ENCODE data around the gene BSN. TPM values are rescaled to one million over a fixed set of nuclear protein-coding genes. Genes with fewer than 3 reads are reported as not detected.

The BSN gene
- total and polyA plus RNA-seq, 11 donors = 0.12 to 1.6 (median 0.75) TPM

GRCh38 chr3:49709852-49710251 is 155.6 kb downstream of the BSN start:
- Histone ChIP-seq H3K27ac (no peak overlapping the region), H3K4me3 (no peak overlapping the region), H3K9me3 (no peaks in the 10 kb centered on the region), H3K36me3 (peaks cover 0 to 57% (median 33%) of the 10 kb centered on the region in 9 donors), H3K27me3 (no peaks in the 10 kb centered on the region), H3K4me1 (no peaks in the 10 kb centered on the region)
- intact Hi-C loops (cut with DNase I) = loop anchor here in 6 of 10 donors (5.0 to 10.0 kb wide), 6 partner anchors 125 to 205 kb away; partner anchors contain the start of gene MST1R (in 2 of the 6)
- no peak for DNase-seq
- ATAC-seq = no peak
- no peak for TF ChIP-seq CTCF (IDR thresholded peaks at IDR 0.05)
- TF ChIP-seq POLR2A (IDR thresholded peaks at IDR 0.05) = no peak
- WGBS, 4 donors = 91 to 98% (median 96%) methylated on average over 8 of the region's 8 CpGs

GRCh38 chr3:49711489-49711888 is 157.2 kb downstream of the BSN start:
- Histone ChIP-seq H3K9me3 (no peaks in the 10 kb centered on the region), H3K27me3 (no peaks in the 10 kb centered on the region), H3K27ac (no peak overlapping the region), H3K36me3 (peaks cover 0 to 54% (median 33%) of the 10 kb centered on the region in 9 donors), H3K4me3 (no peak overlapping the region), H3K4me1 (no peaks in the 10 kb centered on the region)
- DNase-seq (peak in 1 of 5 donors; percentile 10), ATAC-seq (no peak)
- TF ChIP-seq POLR2A (IDR thresholded peaks at IDR 0.05) (no peak), CTCF (IDR thresholded peaks at IDR 0.05) (no peak)
- intact Hi-C loops (cut with DNase I) = loop anchor here in 2 of 10 donors (10.0 kb wide), 2 partner anchors 123 to 193 kb away; partner anchors contain the start of gene MST1R (in 1 of the 2)
- WGBS, 4 donors = 89 to 96% (median 92%) methylated on average over 5 of the region's 5 CpGs

GRCh38 chr3:49712166-49712565 is 157.9 kb downstream of the BSN start:
- 91 to 97% (median 95%) methylated on average over 6 to 11 of the region's 11 CpGs for WGBS, 4 donors
- intact Hi-C loops (cut with DNase I) = loop anchor here in 2 of 10 donors (10.0 kb wide), 2 partner anchors 123 to 193 kb away; partner anchors contain the start of gene MST1R (in 1 of the 2)
- TF ChIP-seq CTCF (IDR thresholded peaks at IDR 0.05) (no peak), POLR2A (IDR thresholded peaks at IDR 0.05) (no peak)
- Histone ChIP-seq H3K9me3 (no peaks in the 10 kb centered on the region), H3K4me3 (no peak overlapping the region), H3K27ac (no peak overlapping the region), H3K36me3 (peaks cover 0 to 55% (median 36%) of the 10 kb centered on the region in 9 donors), H3K27me3 (no peaks in the 10 kb centered on the region), H3K4me1 (no peaks in the 10 kb centered on the region)
- ATAC-seq = no peak
- DNase-seq = peak in 2 of 5 donors; percentile 1 to 38

GRCh38 chr3:49712631-49713317 is 158.5 kb downstream of the BSN start:
- no peak for TF ChIP-seq CTCF (IDR thresholded peaks at IDR 0.05)
- TF ChIP-seq POLR2A (IDR thresholded peaks at IDR 0.05) = no peak
- H3K27ac ChIP-seq = no peak overlapping the region
- no peaks in the 10 kb centered on the region for H3K9me3 ChIP-seq
- ATAC-seq (no peak), DNase-seq (peak in 2 of 5 donors; percentile 5 to 42)
- no peaks in the 10 kb centered on the region for H3K27me3 ChIP-seq
- WGBS, 4 donors = 61 to 79% (median 73%) methylated on average over 5 to 7 of the region's 7 CpGs
- H3K4me1 ChIP-seq = no peaks in the 10 kb centered on the region
- no peak overlapping the region for H3K4me3 ChIP-seq
- H3K36me3 ChIP-seq = peaks cover 0 to 56% (median 34%) of the 10 kb centered on the region in 9 donors
- intact Hi-C loops (cut with DNase I) = loop anchor here in 2 of 10 donors (10.0 kb wide), 2 partner anchors 122 to 192 kb away; partner anchors contain the start of gene MST1R (in 1 of the 2)

Data from heart left ventricle (tissue), 16 donors.